HG03342 (cell line): ENCODE measurements around the gene CEP131.
"Not testable (repeated sequence)": the region's sequence is repeated elsewhere in the genome, so short reads cannot be mapped to it uniquely, and the experiment has no call there.

Experiments
- ATAC-seq: cut with Tn5 transposase; IDR thresholded peaks from one replicate; pipeline ENCODE4 v1.9.1; 2021; ENCODE audit warnings: mild to moderate bottlenecking, moderate library complexity; ENCODE audit not compliant: unreplicated experiment

CEP131 gene

DNA sequence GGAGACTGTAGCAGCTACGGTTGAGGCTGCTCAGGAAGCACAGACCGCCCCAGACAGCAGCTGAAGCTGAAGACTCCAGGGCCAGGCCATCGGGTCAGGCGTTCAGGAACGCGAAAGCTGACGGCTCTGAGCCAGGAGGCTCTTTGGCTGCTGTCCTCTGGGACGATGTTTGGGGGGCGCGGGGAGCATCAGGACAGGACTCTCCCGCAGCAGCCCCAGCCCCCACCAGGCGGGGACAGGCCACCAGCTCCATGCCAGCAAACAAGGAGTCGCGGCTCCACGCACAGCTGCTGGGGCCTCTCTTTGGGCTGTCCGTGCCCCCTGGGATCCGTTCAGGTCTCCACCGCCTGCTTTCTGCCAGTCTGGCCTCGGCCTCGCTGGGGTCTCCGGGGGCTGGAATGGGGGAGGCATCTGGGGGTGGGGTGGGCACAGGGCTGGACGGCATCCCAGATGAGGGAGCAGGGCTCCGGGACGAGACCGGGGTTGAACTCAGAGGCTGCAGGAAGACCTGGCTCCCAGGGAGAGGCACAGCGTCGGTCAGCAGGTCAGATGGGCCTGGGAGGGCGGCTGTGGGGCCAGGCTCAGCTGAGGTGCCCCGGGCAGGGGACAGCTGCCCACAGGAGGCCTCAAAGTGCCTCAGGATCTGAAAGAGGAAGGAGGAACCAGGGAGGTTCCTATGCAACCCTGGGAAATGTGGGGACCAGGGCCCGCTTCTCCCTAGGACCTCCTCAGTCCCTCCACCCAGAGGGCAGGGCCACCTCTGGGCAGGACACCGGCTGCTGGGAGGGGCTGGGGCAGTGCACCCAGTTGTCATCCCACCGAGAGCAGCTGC, 6.3 kb upstream of the CEP131 start:
- no peak for ATAC-seq

DNA sequence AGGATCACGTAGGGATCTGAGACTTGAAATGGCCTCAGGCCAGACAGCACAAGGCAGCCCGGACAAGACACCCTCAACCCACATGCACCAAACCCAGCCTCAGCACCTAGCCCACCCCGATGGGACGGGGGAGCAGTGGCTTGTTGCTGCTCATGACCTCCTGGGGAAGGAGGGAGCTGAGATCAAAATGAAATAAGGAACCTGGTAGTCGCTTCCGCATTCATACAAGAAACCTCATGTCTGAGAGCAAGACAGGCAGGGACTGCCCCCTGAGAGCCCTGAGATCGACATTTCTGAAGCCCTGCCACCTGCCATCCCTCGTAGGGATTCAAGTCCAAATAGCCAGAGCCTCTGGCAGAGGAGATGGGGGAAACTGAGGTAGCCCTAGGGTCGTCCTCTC, 5.7 kb upstream of the CEP131 start:
- ATAC-seq = no peak

- not testable (repeated sequence) for ATAC-seq
These were observed 4.9 kb upstream of the CEP131 start for GRCh38 chr17:81227630-81228029.

DNA sequence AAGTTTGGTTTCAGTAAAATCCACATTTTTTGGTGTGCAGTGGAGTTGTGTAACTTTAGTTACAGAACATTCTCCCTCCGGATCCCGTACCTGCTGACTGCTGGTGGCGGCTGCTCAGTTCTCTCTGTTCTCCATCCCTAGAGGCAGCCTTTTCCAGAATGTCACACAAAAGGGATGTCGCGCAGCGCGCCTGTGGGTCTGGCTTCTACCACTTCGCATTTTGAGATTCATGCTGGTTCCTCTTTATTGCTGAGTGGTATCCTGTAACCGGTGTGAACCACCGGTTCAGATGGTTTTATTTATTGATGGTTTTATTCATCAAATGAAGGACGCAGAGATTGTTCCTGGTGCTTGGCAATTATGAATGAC, 981 bp upstream of the CEP131 start:
- no peak for ATAC-seq

- ATAC-seq = peak; percentile 9
These were observed 202 bp downstream of the CEP131 start for GRCh38 chr17:81222620-81222905.

GRCh38 chr17:81221842-81222619, 734 bp downstream of the CEP131 start:
- ATAC-seq = no peak

GRCh38 chr17:81221371-81221841, 1.4 kb downstream of the CEP131 start:
- no peak for ATAC-seq

DNA sequence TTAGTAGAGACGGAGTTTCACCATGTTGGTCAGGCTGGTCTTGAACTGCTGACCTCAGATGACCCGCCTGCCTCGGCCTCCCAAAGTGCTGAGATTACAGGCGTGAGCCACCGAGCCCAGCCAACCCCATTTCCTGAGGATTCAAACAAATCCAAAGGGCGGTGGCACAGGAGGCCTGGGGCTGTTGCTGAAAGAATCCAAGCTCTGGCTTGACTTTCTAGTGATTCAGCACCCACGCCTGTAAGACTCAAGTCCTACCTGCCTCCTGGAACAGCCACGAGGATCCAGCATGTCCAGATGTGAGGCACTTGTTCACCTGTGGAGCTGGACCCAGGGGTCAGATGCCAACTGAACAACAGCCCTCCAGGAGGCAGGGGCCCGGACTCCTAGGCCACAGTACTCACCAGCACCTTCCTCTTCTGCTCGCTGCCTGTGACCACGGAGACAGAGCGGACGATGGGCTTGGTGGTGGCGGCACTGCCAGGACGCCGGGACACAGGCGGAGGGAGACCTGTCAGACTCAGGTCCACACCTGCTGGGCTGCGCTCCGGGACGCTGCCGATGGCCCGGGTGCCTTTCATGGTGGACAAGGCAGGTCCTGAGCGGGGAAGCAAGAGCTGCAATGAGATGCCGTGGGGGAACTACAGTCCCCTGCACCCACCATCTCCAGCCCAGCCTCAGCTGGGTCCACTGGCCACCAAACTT, 3.1 kb downstream of the CEP131 start:
- no peak for ATAC-seq

GRCh38 chr17:81218991-81219390, 3.8 kb downstream of the CEP131 start:
- no peak for ATAC-seq

DNA sequence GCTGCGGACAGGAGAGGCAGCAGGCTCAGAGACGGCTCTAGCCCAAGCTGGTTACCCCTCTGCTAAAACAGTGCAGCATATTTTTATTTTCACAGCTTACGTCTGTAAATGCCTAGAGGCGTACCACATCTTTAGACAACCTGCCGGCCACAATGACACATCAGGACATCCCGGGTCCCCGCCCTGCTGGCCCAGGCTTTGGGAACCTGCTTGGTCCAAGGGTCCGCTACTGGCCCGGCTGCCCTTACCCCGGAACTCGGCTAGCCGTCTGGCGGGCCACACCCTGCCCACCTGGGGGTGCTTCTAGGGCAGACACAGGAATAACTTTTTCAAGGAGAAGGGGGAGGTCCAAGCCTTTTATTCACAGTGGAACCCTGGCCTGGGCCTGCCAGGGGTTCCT, 4.3 kb downstream of the CEP131 start:
- no peak for ATAC-seq

GRCh38 chr17:81217491-81217890, 5.3 kb downstream of the CEP131 start:
- no peak for ATAC-seq

- ATAC-seq = no peak
These were observed 8.8 kb downstream of the CEP131 start for GRCh38 chr17:81213978-81214377.

DNA sequence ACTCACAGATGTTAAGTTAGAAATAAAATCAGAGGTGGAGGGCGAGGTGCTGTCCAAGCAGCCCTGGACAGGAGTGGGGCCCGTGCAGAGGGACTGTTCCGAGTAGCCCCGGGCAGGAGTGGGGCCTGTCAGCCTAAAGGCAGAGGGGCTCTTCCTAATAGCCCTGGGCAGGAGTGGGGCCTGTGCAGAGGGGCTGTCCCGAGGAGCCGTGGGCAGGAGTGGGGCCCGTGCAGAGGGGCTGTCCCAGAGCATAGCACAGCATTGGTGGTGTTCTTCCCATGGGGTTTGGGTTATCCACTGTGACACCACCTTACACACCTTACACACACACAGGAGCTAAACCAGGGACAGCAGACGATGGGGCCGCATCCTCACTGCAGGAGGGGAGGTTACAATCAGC, 10.4 kb downstream of the CEP131 start:
- ATAC-seq = no peak

- ATAC-seq = no peak
These were observed 11.9 kb downstream of the CEP131 start for GRCh38 chr17:81210868-81211267.

- no peak for ATAC-seq
These were observed 12.3 kb downstream of the CEP131 start for GRCh38 chr17:81210466-81210865.

- no peak for ATAC-seq
These were observed 13.6 kb downstream of the CEP131 start for GRCh38 chr17:81209141-81209540.

DNA sequence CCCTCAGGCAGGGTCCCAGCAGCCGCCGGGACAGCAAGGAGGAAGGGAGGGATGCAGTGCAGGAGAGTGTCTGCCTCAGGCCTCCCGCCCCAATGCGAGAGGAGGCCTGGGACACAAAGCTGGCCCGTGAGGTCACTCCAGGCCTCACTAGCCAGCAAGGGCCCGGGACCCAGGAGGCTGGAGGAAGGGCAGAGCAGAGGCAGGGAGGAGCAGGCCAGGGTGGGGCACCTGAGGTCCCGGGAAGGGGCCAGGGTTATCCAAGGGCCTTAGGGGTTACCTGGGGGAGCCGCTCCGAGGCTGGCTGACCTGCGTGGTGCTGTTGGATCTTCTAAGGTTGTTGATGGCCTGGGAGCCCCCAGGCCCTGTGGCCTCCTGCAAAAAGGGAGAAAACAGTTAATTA, 14.1 kb downstream of the CEP131 start:
- no peak for ATAC-seq

- ATAC-seq = no peak
These were observed 14.9 kb downstream of the CEP131 start for GRCh38 chr17:81207610-81208581.

DNA sequence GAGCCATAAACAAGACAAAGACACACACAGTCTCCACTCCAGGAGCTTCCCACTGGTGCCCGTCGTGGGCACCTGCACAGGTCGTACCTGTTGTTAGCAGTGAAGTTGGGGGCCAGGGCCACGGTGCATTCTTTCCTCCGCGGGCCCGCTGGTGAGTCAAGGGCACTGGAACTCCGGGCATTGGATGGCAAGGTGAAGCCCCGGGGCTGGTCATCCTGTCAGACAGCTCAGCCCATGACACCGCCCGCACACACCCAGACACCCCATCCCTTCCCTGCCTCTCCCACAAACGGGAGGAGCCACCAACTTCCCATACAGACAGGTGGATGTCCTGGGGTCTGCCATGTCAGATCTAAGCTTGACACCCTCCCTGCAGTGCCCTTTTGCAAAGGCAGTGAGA, 16.1 kb downstream of the CEP131 start:
- ATAC-seq = no peak

DNA sequence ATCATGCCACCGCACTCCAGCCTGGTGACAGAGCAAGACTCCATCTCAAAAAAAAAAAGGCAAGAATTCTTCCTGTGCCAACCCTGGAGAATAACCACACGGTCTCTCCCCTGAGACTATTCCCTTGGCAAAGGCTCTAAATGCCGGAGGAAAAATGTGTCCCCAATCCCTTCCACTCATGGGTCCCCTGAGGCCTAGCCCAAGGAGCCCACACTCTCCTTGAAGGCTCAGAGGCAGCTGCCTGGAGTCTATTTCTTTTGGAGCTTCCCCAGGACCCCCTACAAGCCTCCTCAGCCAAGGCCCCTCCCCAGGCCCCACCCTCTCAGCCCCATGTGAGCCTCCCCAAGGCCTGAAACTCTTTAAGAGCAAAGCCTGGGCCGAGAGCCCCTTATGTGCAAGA, 16.6 kb downstream of the CEP131 start:
- no peak for ATAC-seq

GRCh38 chr17:81204578-81204977, 18.2 kb downstream of the CEP131 start:
- no peak for ATAC-seq
